ENCODE measurements around the gene SEZ6L2.

DNA sequence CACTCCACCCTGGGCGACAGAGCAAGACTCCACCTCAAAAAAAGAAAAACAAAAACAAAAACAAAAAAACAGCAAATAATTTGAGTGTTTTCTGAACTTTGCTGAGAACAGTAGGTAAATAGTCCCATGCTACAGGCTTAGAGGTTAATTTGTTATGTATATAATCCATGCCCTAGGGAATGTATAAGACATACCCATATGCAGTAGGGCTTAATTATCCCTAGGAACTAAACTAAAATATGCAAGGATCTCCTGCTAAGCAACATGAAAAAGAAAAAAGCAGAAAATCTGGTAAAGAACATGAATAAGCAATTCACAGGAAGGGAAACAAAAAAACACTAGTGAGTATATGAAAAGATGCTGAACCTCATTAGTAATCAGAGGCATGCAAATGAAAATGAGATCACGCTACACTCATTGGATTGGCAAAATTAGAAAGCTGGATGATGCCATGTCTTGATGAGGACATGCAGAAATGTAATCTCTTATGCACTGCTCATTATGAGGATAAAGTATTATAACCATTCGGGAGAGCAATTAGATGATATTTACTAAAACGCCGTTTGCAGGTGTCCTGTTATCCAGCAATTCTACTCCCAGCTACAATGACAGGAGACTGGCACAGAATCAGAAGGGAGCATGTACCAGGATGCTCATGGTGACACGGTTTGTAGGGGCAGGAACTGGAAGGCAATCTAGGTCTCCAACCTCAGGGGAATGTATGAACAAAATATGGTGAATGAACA is 21.1 kb upstream of the SEZ6L2 start:
- TF ChIP-seq, protein P1, sequence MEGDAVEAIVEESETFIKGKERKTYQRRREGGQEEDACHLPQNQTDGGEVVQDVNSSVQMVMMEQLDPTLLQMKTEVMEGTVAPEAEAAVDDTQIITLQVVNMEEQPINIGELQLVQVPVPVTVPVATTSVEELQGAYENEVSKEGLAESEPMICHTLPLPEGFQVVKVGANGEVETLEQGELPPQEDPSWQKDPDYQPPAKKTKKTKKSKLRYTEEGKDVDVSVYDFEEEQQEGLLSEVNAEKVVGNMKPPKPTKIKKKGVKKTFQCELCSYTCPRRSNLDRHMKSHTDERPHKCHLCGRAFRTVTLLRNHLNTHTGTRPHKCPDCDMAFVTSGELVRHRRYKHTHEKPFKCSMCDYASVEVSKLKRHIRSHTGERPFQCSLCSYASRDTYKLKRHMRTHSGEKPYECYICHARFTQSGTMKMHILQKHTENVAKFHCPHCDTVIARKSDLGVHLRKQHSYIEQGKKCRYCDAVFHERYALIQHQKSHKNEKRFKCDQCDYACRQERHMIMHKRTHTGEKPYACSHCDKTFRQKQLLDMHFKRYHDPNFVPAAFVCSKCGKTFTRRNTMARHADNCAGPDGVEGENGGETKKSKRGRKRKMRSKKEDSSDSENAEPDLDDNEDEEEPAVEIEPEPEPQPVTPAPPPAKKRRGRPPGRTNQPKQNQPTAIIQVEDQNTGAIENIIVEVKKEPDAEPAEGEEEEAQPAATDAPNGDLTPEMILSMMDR (IDR thresholded peaks at IDR 0.05; ENCODE audit: low read depth, low read length) = no peak
- TF ChIP-seq EZH2phosphoT487 (IDR thresholded peaks at IDR 0.05; ENCODE audit: low read depth) = no peak
